Endothelial cell (in vitro differentiated cells): ENCODE measurements around the gene KCNJ13. TPM values are rescaled to one million over a fixed set of nuclear protein-coding genes. Genes with fewer than 3 reads are reported as not detected.

Experiments
- DNase-seq: peaks from one replicate; pipeline ENCODE4 v3.0.0; 2021; ENCODE audit warnings: low spot score
- H3K27ac Mint-ChIP-seq: one replicate; pipeline ENCODE4 v1.8.0; 2021; ENCODE audit warnings: mixed read lengths, inconsistent platforms; ENCODE audit not compliant: unreplicated experiment
- H3K27me3 Mint-ChIP-seq: one replicate; pipeline ENCODE4 v1.8.0; 2021; ENCODE audit warnings: mild to moderate bottlenecking, moderate library complexity, mixed read lengths, inconsistent platforms; ENCODE audit not compliant: unreplicated experiment
- H3K36me3 Mint-ChIP-seq: one replicate; pipeline ENCODE4 v1.8.0; 2021; ENCODE audit warnings: mild to moderate bottlenecking, low read depth, mixed read lengths, inconsistent platforms; ENCODE audit not compliant: unreplicated experiment
- H3K4me1 Mint-ChIP-seq: one replicate; pipeline ENCODE4 v1.8.0; 2021; ENCODE audit warnings: mild to moderate bottlenecking, mixed read lengths, inconsistent platforms; ENCODE audit not compliant: unreplicated experiment
- H3K4me3 Mint-ChIP-seq: one replicate; pipeline ENCODE4 v1.8.0; 2021; ENCODE audit warnings: mild to moderate bottlenecking, mixed read lengths, inconsistent platforms; ENCODE audit not compliant: unreplicated experiment
- H3K9me3 Mint-ChIP-seq: one replicate; pipeline ENCODE4 v1.8.0; 2021; ENCODE audit warnings: mixed read lengths, inconsistent platforms; ENCODE audit not compliant: unreplicated experiment
- CTCF ChIP-seq: fragments of 200-600 bp; sonication (generic); IDR thresholded peaks from one replicate; pipeline ENCODE4 v1.5.0; 2021; ENCODE audit warnings: antibody characterized with exemption; ENCODE audit not compliant: unreplicated experiment
- total RNA-seq: library from RNA; stranded (reverse); fragmentation: NEBNext Ultra II Directional; extraction: Animal tissue kit (Norgen Biotek cat#: 25700); gene quantifications from one replicate; pipeline ENCODE4 v1.2.1, GENCODE V29; 2021; ENCODE audit not compliant: unreplicated experiment

The KCNJ13 gene
- total RNA-seq, 1 donor from 2014 or later = not detected

GRCh38 chr2:232809349-232810124 lies 33.2 kb upstream of the KCNJ13 start:
- Mint-ChIP-seq H3K4me1 (peaks cover 3% of the 10 kb centered on the region), H3K9me3 (no peaks in the 10 kb centered on the region), H3K36me3 (peaks cover 11% of the 10 kb centered on the region), H3K27me3 (peaks cover 1% of the 10 kb centered on the region), H3K4me3 (no peak overlapping the region), H3K27ac (peak overlapping the region; percentile 21)
- TF ChIP-seq CTCF = no peak
- DNase-seq = no peak

GRCh38 chr2:232802091-232802490 lies 25.7 kb upstream of the KCNJ13 start:
- Mint-ChIP-seq H3K36me3 (peaks cover 21% of the 10 kb centered on the region), H3K9me3 (no peaks in the 10 kb centered on the region), H3K4me1 (no peaks in the 10 kb centered on the region), H3K4me3 (no peak overlapping the region), H3K27ac (no peak overlapping the region), H3K27me3 (no peaks in the 10 kb centered on the region)
- DNase-seq = no peak
- TF ChIP-seq CTCF = no peak

- Mint-ChIP-seq H3K27ac (no peak overlapping the region), H3K36me3 (peaks cover 19% of the 10 kb centered on the region), H3K27me3 (no peaks in the 10 kb centered on the region), H3K4me1 (no peaks in the 10 kb centered on the region), H3K9me3 (no peaks in the 10 kb centered on the region), H3K4me3 (no peak overlapping the region)
- no peak for TF ChIP-seq CTCF
- no peak for DNase-seq
Observed at GRCh38 chr2:232800166-232800565, 23.8 kb upstream of the KCNJ13 start.

- no peaks in the 10 kb centered on the region for H3K27me3 Mint-ChIP-seq
- no peak overlapping the region for H3K27ac Mint-ChIP-seq
- TF ChIP-seq CTCF = no peak
- H3K36me3 Mint-ChIP-seq = peaks cover 19% of the 10 kb centered on the region
- no peaks in the 10 kb centered on the region for H3K9me3 Mint-ChIP-seq
- no peak for DNase-seq
- no peak overlapping the region for H3K4me3 Mint-ChIP-seq
- H3K4me1 Mint-ChIP-seq = no peaks in the 10 kb centered on the region
Observed at GRCh38 chr2:232798187-232798586, 21.8 kb upstream of the KCNJ13 start.

GRCh38 chr2:232795920-232796319 lies 19.6 kb upstream of the KCNJ13 start:
- Mint-ChIP-seq H3K4me1 (no peaks in the 10 kb centered on the region), H3K9me3 (no peaks in the 10 kb centered on the region), H3K27me3 (no peaks in the 10 kb centered on the region), H3K27ac (no peak overlapping the region), H3K36me3 (peaks cover 16% of the 10 kb centered on the region), H3K4me3 (no peak overlapping the region)
- no peak for TF ChIP-seq CTCF
- DNase-seq = no peak
